OCI-LY3 (cell line): ENCODE results near the gene CYSRT1.

Source experiments
- EZH2phosphoT487 ChIP-seq: fragments of 200-600 bp; shearing (Covaris generic); IDR thresholded peaks from 2 replicates; pipeline ENCODE4 v1.6.1; 2018; ENCODE audit warnings: antibody characterized with exemption, mixed run types, low read depth
- TF ChIP-seq, protein P1 (sequence below): fragments of 200-600, 300-600 bp; sonication (generic); IDR thresholded peaks from 2 replicates; pipeline ENCODE4 v1.5.1; 2014; ENCODE audit warnings: antibody characterized with exemption, low read length, low read depth

DNA sequence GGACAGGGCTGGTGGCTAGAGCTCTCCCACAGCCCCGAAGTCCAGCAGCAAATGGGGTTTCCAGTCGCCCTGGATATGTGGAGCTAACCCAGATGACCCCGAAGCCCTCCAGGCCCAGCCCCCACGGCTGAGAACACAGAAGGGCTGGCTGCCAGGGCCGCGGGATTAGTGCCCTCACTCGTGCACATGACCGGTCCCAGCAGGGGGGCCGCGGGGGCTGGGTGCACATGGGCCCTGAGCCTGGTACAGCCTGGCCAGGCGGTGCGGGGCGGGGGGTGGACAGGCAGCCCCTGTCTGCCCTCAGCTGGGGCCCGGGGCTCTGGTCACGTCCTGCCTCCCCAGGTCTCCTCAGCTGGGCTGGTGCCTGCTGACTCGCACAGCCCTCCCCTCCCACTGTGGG, 30.6 kb upstream of the CYSRT1 start:
- TF ChIP-seq, protein P1, sequence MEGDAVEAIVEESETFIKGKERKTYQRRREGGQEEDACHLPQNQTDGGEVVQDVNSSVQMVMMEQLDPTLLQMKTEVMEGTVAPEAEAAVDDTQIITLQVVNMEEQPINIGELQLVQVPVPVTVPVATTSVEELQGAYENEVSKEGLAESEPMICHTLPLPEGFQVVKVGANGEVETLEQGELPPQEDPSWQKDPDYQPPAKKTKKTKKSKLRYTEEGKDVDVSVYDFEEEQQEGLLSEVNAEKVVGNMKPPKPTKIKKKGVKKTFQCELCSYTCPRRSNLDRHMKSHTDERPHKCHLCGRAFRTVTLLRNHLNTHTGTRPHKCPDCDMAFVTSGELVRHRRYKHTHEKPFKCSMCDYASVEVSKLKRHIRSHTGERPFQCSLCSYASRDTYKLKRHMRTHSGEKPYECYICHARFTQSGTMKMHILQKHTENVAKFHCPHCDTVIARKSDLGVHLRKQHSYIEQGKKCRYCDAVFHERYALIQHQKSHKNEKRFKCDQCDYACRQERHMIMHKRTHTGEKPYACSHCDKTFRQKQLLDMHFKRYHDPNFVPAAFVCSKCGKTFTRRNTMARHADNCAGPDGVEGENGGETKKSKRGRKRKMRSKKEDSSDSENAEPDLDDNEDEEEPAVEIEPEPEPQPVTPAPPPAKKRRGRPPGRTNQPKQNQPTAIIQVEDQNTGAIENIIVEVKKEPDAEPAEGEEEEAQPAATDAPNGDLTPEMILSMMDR: no peak
- TF ChIP-seq EZH2phosphoT487: no peak
